ENCODE results near the gene APC.

The APC gene

GRCh38 chr5:112734597-112734996 is 3.1 kb upstream of the APC start:
- no peak overlapping the region for H3K27ac ChIP-seq
- TF ChIP-seq CTCF (conservative IDR thresholded peaks at IDR 0.05) (no peak), ZFX (IDR thresholded peaks at IDR 0.05) (no peak)

- no peak for TF ChIP-seq CTCF (conservative IDR thresholded peaks at IDR 0.05)
- no peak for TF ChIP-seq ZFX (IDR thresholded peaks at IDR 0.05)
- H3K27ac ChIP-seq = no peak overlapping the region
Observed at GRCh38 chr5:112735702-112736101, 2.0 kb upstream of the APC start.

DNA sequence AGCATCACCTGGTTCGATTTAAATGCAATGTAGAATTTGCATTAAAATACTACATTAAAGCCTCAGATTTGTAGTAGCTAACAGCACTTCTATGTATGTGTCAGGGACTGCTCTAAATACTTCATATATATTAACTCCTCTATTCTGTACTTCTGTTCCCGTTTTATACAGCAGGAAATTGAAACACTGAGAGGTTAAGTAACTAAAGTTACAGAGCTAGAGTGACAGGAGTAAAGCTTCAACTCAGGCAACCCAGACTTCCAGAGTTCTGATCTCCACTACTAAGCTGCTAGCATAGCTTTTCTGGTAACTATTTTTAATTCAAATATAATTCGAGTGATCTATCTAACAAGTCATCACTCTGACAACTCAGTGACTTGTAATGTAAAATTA is 619 bp upstream of the APC start:
- no peak overlapping the region for H3K27ac ChIP-seq

DNA sequence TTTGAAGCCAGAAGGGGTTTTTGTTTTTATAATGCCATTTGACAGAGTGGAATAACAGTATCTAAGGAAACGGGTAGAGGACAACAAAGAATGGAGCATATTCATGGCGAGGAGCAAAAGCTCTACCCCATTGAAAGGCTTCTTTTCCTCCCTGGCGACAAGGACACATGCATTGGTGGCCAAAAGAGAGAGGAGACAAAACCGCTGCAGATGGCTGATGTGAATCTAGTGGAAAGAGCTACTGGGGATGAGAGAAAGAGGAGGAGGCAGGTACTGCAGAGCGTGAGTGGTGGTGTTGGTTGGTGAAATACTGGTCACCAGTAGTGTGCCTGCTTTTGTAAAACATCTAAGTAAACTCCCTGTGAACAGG is 491 bp downstream of the APC start:
- TF ChIP-seq CTCF (conservative IDR thresholded peaks at IDR 0.05) = no peak
- no peak for TF ChIP-seq ZFX (IDR thresholded peaks at IDR 0.05)
- H3K27ac ChIP-seq = no peak overlapping the region

More for the DNA sequence above, 619 bp upstream of the APC start:
- TF ChIP-seq ZFX (IDR thresholded peaks at IDR 0.05) (no peak), CTCF (conservative IDR thresholded peaks at IDR 0.05) (no peak)

DNA sequence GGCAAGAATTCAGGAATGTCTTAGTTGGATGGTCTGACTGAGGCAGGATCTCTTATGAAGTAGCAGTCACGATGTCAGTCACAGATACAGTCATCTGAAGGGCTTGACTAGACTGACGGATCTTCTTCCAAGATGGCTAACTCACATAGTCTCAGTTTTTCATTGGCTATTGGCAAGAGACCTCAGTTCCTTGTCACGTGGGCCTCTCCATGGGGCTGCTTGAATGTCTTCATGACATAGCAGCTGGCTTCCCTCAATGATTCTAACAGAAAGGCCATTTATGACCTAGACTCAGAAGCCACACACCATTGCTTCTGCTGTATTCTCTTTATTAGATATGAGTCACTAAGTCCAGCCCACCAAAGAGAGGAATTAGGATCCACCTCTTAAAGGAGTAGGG is 4.7 kb downstream of the APC start:
- TF ChIP-seq ZFX (IDR thresholded peaks at IDR 0.05) (no peak), CTCF (conservative IDR thresholded peaks at IDR 0.05) (no peak)
- no peak overlapping the region for H3K27ac ChIP-seq

DNA sequence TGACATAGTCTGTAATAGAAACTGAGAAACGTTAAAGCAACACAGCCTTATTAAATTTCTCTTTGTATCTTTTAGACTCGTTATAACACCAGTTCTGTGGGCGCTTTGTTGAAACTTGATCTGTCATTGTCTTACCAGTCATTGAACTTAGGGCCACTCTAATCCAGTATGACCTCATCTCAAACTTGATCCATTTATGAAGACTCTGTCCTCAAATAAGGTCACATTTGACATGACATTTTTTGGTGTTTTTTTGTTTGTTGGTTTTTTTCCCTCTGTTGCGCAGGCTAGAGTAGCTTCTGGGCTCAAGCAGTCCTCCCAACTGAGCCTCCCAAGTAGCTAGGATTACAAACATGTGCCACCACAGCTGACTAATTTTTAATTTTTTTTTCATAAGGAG is 5.9 kb downstream of the APC start:
- no peak overlapping the region for H3K27ac ChIP-seq
- TF ChIP-seq CTCF (conservative IDR thresholded peaks at IDR 0.05) = no peak
- no peak for TF ChIP-seq ZFX (IDR thresholded peaks at IDR 0.05)

GRCh38 chr5:112752335-112752734 is 14.7 kb downstream of the APC start:
- H3K27ac ChIP-seq = no peak overlapping the region
- TF ChIP-seq CTCF (conservative IDR thresholded peaks at IDR 0.05) = no peak
